Calu3 (cell line): ENCODE data around the gene TERC. TPM values are rescaled to one million over a fixed set of nuclear protein-coding genes. Genes with fewer than 3 reads are reported as not detected.

Experiments used
- BruUV-seq: library from RNA; stranded (reverse); fragments of 400-500 nt; replicated peaks from 2 replicates; lab custom pipeline; 2021; lab: Mats Ljungman, UMichigan
- CTCF ChIA-PET: fragments of 300-600 bp; sonication (Branson Sonifier 250); formaldehyde crosslinking; loops from one replicate; lab custom pipeline; 2022; ENCODE audit warnings: antibody characterized with exemption; lab: Charles Lee
- DNase-seq: peaks from one replicate; pipeline ENCODE4 v3.0.0; 2022
- H3K27ac Mint-ChIP-seq: one replicate; pipeline ENCODE4 v1.8.0; 2022; ENCODE audit warnings: mixed read lengths; ENCODE audit not compliant: unreplicated experiment
- H3K27me3 Mint-ChIP-seq: one replicate; pipeline ENCODE4 v1.8.0; 2022; ENCODE audit warnings: mixed read lengths; ENCODE audit not compliant: unreplicated experiment
- H3K36me3 Mint-ChIP-seq: one replicate; pipeline ENCODE4 v1.8.0; 2022; ENCODE audit warnings: mild to moderate bottlenecking, moderate library complexity, mixed read lengths; ENCODE audit not compliant: insufficient read depth, unreplicated experiment
- H3K4me1 Mint-ChIP-seq: one replicate; pipeline ENCODE4 v1.8.0; 2022; ENCODE audit warnings: mild to moderate bottlenecking, low read depth, mixed read lengths; ENCODE audit not compliant: unreplicated experiment
- H3K4me3 Mint-ChIP-seq: one replicate; pipeline ENCODE4 v1.8.0; 2022; ENCODE audit warnings: mild to moderate bottlenecking, low read depth, moderate library complexity, mixed read lengths; ENCODE audit not compliant: unreplicated experiment
- H3K9me3 Mint-ChIP-seq: one replicate; pipeline ENCODE4 v1.8.0; 2022; ENCODE audit warnings: low read depth, mixed read lengths; ENCODE audit not compliant: unreplicated experiment
- intact Hi-C: fragments of 100-400 bp; cut with micrococcal nuclease; formaldehyde crosslinking; loops from one replicate; pipeline ENCODE4 v1.10.0; 2022; ENCODE audit not compliant: unreplicated experiment
- total RNA-seq: library from RNA; stranded (reverse); gene quantifications from 2 replicates; pipeline ENCODE4 v1.2.3, GENCODE V29; 2022
- TF ChIP-seq, protein P1 (sequence below): fragments of 200-600 bp; IDR thresholded peaks from one replicate; pipeline ENCODE4 v1.8.0; 2022; ENCODE audit warnings: antibody characterized with exemption; ENCODE audit not compliant: unreplicated experiment

Gene TERC
- total RNA-seq, 1 experiment from 2014 or later, result 11.0 TPM

DNA sequence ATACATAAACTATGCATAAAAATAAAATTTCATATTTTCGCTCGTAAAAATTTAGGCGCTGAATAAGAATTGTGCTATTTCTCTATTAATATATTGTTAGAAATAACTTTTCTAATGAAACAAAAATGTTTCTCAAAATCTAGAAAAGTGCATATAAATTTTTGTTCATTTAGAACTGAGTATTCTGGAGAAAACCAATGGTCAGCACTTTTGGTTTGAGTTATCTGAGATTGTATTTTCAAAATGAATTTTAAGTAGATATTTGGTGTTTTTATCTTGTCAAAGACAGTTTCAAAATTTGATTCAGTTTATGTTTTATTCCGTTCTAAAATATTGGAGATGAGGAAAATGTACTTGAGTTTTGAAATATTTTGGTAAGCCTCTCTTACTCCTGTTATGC lies 22.3 kb upstream of the TERC start:
- BruUV-seq, result no TSS peak
- Mint-ChIP-seq H3K36me3 (peaks cover 34% of the 10 kb centered on the region), H3K27me3 (no peaks in the 10 kb centered on the region), H3K9me3 (no peaks in the 10 kb centered on the region), H3K4me1 (no peaks in the 10 kb centered on the region), H3K4me3 (no peak overlapping the region), H3K27ac (no peak overlapping the region)
- TF ChIP-seq, protein P1, sequence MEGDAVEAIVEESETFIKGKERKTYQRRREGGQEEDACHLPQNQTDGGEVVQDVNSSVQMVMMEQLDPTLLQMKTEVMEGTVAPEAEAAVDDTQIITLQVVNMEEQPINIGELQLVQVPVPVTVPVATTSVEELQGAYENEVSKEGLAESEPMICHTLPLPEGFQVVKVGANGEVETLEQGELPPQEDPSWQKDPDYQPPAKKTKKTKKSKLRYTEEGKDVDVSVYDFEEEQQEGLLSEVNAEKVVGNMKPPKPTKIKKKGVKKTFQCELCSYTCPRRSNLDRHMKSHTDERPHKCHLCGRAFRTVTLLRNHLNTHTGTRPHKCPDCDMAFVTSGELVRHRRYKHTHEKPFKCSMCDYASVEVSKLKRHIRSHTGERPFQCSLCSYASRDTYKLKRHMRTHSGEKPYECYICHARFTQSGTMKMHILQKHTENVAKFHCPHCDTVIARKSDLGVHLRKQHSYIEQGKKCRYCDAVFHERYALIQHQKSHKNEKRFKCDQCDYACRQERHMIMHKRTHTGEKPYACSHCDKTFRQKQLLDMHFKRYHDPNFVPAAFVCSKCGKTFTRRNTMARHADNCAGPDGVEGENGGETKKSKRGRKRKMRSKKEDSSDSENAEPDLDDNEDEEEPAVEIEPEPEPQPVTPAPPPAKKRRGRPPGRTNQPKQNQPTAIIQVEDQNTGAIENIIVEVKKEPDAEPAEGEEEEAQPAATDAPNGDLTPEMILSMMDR, result no peak
- DNase-seq, result no peak
- CTCF ChIA-PET, result no interaction called here
- intact Hi-C loops, result no loop called here

DNA sequence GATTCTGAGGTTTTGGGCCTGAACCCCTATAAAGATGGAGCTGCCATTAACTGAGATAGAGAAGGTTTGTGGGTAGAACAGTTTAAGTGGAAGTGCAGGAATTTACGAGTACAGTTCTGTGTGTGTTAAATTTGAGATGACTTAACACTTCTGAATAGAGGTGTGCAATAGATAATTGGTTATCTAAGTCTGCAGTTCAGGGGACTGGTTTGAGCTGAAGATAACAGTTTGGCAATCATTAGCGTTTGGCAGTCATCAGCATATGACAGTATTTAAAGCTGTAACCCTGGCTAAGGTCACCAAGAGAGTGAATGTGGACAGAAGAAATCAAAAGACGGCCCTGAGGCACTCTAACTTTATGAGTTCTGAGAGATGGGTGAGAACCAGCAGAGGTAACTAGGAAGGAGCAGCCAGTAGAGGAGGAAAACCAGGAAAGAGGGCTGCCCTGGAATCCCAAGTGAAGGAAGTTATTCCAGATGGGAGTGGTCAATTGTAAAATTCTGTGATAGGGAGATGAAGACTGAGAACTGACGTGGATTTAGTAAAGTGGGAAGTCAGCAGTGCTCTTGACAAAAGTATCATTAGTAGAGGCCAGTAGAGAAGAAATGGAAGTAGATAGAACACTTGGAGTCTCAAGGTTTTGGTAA lies 16.5 kb upstream of the TERC start:
- CTCF ChIA-PET, result no interaction called here
- TF ChIP-seq, protein P1, result no peak
- intact Hi-C loops, result no loop called here
- Mint-ChIP-seq H3K9me3 (no peaks in the 10 kb centered on the region), H3K27me3 (no peaks in the 10 kb centered on the region), H3K27ac (no peak overlapping the region), H3K4me1 (no peaks in the 10 kb centered on the region), H3K36me3 (peaks cover 56% of the 10 kb centered on the region), H3K4me3 (no peak overlapping the region)
- BruUV-seq, result no TSS peak
- no peak for DNase-seq

DNA sequence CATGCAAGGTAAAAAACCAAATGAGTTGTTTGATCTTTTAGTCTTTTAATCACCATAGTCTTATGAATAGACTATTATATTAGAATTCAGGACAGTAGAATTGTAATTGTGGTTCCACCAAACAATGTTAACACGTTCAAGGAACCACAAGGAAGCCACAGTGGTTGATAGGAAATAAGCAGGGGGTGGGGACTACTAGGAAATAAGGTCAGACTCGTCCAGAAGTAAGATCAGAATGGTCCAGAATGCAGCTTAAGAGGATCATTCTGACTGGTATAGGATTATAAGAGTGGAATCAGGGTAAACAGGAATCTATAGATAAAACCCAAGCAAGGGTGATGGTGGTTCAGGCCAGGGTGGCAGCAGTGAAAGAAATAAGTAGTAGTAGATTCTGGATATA lies 15.9 kb upstream of the TERC start:
- no peak overlapping the region for H3K4me3 Mint-ChIP-seq
- TF ChIP-seq, protein P1, result no peak
- H3K27me3 Mint-ChIP-seq, result no peaks in the 10 kb centered on the region
- CTCF ChIA-PET, result no interaction called here
- peaks cover 5% of the 10 kb centered on the region for H3K4me1 Mint-ChIP-seq
- DNase-seq, result no peak
- no TSS peak for BruUV-seq
- peaks cover 50% of the 10 kb centered on the region for H3K36me3 Mint-ChIP-seq
- no peak overlapping the region for H3K27ac Mint-ChIP-seq
- H3K9me3 Mint-ChIP-seq, result no peaks in the 10 kb centered on the region
- intact Hi-C loops, result no loop called here

DNA sequence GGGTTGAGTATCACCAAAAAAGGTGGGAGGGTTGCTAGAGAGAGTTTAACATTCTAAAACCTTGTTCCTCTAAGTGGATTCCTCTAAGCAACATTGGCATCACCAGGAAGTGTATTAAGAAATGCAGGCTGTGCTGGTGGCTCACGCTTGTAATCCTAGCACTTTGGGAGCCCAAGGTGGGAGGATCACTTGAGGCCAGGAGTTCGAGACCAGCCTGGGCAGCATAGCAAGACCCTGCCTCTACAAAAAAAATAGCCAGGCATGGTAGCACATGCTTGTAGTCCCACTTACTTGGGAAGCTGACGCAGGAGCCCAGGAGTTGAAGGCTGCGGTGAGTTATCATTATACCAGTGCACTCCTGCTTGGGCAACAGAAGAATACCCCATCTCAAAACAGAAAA lies 13.0 kb upstream of the TERC start:
- H3K27ac Mint-ChIP-seq, result no peak overlapping the region
- no TSS peak for BruUV-seq
- intact Hi-C loops, result no loop called here
- no peaks in the 10 kb centered on the region for H3K27me3 Mint-ChIP-seq
- peaks cover 73% of the 10 kb centered on the region for H3K36me3 Mint-ChIP-seq
- no peaks in the 10 kb centered on the region for H3K9me3 Mint-ChIP-seq
- peaks cover 17% of the 10 kb centered on the region for H3K4me1 Mint-ChIP-seq
- CTCF ChIA-PET, result interaction anchor here (0.6 to 0.7 kb wide), 2 partner anchors 172 to 1969 kb away, joined by 3 read pairs; no protein-coding TSS in a partner anchor
- DNase-seq, result no peak
- TF ChIP-seq, protein P1, result no peak
- no peak overlapping the region for H3K4me3 Mint-ChIP-seq
